Stomach (tissue), 4 donors: ENCODE data around the gene PRKCE.

Experiments used
- POLR2AphosphoS5 ChIP-seq, 3 donors: sonication (generic); formaldehyde crosslinking; IDR thresholded peaks; one replicate each; pipeline ENCODE4 v1.6.1; 2016; ENCODE audit warnings: antibody characterized with exemption in 3 of 3
- TF ChIP-seq, protein P1 (sequence below), 7 experiments: fragments of 450-650 bp in 4 of 7; fragments of 200-600 bp in 3 of 7; sonication (generic) in 3 of 7; IDR thresholded peaks; one replicate each; pipeline ENCODE4 v1.5.1; 2016 to 2019; ENCODE audit warnings: antibody characterized with exemption in 7 of 7, control low read depth in 2 of 7, mild to moderate bottlenecking in 1 of 7

DNA sequence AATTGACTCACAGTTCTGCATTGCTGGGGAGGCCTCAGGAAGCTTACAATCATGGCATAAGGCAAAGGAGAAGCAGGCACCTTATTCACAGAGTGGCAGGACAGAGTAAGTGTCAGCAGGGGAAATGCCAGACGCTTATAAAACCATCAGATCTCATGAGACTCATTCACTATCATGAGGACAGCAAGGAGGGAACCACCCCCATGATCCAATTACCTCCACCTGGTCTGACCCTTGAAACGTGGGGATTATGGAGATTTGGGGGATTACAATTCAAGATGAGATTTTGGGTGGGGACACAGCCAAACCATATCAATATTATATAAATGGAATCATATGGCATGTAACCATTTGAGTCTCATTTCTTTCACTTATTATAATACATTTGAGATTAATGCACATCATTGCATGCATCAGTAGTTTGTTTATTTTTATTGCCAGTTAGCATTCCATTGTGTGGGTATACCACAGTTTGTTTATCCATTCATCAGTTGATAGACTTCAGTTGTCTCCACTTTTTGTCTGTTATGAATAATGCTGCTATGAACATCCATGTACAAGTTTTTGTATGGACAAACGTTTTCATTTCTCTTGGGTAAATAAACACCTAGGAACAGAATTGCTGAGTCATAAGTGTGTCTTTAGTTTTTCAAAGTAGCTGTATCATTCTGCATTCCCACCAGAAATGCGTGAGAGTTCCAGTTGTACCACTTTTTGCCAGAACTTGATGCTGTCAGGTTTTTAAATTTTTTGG, 34.6 kb upstream of the PRKCE start:
- TF ChIP-seq, protein P1, sequence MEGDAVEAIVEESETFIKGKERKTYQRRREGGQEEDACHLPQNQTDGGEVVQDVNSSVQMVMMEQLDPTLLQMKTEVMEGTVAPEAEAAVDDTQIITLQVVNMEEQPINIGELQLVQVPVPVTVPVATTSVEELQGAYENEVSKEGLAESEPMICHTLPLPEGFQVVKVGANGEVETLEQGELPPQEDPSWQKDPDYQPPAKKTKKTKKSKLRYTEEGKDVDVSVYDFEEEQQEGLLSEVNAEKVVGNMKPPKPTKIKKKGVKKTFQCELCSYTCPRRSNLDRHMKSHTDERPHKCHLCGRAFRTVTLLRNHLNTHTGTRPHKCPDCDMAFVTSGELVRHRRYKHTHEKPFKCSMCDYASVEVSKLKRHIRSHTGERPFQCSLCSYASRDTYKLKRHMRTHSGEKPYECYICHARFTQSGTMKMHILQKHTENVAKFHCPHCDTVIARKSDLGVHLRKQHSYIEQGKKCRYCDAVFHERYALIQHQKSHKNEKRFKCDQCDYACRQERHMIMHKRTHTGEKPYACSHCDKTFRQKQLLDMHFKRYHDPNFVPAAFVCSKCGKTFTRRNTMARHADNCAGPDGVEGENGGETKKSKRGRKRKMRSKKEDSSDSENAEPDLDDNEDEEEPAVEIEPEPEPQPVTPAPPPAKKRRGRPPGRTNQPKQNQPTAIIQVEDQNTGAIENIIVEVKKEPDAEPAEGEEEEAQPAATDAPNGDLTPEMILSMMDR (IDR thresholded peaks at IDR 0.05): no peak
- no peak for TF ChIP-seq POLR2AphosphoS5 (IDR thresholded peaks at IDR 0.05)
